Keratinocyte (primary cell): Measurements from ENCODE around the gene ADIG.

Experiments
- EZH2 ChIP-seq: IDR thresholded peaks from one replicate; pipeline ENCODE4 v1.6.1; 2012; ENCODE audit warnings: inconsistent platforms, mild to moderate bottlenecking, low read length, moderate library complexity
- TF ChIP-seq, protein P1 (sequence below), 3 experiments: IDR thresholded peaks in 1 of 3; conservative IDR thresholded peaks in 1 of 3; optimal IDR thresholded peaks in 1 of 3; 2 replicates in 2 of 3; 3 replicates in 1 of 3; pipeline versions ENCODE3 to v1.5.1; 2011; ENCODE audit warnings: low read length in 3 of 3, mild to moderate bottlenecking in 3 of 3, moderate library complexity in 2 of 3, control low read depth in 1 of 3, inconsistent platforms in 1 of 3; ENCODE audit not compliant: insufficient read depth in 2 of 3; ENCODE audit errors: extremely low read depth in 1 of 3

- TF ChIP-seq, protein P1, sequence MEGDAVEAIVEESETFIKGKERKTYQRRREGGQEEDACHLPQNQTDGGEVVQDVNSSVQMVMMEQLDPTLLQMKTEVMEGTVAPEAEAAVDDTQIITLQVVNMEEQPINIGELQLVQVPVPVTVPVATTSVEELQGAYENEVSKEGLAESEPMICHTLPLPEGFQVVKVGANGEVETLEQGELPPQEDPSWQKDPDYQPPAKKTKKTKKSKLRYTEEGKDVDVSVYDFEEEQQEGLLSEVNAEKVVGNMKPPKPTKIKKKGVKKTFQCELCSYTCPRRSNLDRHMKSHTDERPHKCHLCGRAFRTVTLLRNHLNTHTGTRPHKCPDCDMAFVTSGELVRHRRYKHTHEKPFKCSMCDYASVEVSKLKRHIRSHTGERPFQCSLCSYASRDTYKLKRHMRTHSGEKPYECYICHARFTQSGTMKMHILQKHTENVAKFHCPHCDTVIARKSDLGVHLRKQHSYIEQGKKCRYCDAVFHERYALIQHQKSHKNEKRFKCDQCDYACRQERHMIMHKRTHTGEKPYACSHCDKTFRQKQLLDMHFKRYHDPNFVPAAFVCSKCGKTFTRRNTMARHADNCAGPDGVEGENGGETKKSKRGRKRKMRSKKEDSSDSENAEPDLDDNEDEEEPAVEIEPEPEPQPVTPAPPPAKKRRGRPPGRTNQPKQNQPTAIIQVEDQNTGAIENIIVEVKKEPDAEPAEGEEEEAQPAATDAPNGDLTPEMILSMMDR (optimal IDR thresholded peaks at IDR 0.05 in 1 of 3, IDR thresholded peaks at IDR 0.05 in 1 of 3, conservative IDR thresholded peaks at IDR 0.05 in 1 of 3; ENCODE audit: extremely low read depth in 1 of 3, insufficient read depth in 2 of 3, low read length in 3 of 3) = no peak
- TF ChIP-seq EZH2 = no peak
These were observed 42.1 kb downstream of the ADIG start for GRCh38 chr20:38623061-38623460.
